ENCODE results near the gene ENKUR. TPM values are rescaled to one million over a fixed set of nuclear protein-coding genes. Genes with fewer than 3 reads are reported as not detected.

Gene ENKUR
- total RNA-seq, 3 donors from 2014 or later (not counting 1 experiment from before 2014, with no cell fraction given) = 0.48 to 3.0 (median 0.73) TPM

DNA sequence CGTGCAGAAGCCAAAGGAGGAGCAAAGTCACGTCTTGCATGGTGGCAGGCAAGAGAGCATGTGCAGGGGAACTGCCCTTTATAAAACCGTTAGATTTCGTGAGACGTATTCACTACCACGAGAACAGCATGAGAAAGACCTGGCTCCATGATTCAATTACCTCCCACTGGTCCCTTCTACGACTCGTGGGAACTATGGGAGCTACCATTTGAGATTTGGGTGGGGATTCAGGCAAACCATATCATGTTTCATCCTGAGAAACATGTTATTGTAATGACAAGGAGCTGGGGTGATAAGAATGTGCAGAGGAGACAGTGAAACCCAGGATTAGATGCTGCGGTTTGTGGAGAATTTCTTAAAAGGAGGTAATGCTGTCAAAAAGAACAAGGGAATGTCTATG is 34.4 kb upstream of the ENKUR start:
- TF ChIP-seq, protein P1, sequence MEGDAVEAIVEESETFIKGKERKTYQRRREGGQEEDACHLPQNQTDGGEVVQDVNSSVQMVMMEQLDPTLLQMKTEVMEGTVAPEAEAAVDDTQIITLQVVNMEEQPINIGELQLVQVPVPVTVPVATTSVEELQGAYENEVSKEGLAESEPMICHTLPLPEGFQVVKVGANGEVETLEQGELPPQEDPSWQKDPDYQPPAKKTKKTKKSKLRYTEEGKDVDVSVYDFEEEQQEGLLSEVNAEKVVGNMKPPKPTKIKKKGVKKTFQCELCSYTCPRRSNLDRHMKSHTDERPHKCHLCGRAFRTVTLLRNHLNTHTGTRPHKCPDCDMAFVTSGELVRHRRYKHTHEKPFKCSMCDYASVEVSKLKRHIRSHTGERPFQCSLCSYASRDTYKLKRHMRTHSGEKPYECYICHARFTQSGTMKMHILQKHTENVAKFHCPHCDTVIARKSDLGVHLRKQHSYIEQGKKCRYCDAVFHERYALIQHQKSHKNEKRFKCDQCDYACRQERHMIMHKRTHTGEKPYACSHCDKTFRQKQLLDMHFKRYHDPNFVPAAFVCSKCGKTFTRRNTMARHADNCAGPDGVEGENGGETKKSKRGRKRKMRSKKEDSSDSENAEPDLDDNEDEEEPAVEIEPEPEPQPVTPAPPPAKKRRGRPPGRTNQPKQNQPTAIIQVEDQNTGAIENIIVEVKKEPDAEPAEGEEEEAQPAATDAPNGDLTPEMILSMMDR (IDR thresholded peaks at IDR 0.05) = no peak
- intact Hi-C loops (cut with micrococcal nuclease) = no loop called here
- WGBS (ENCODE audit: insufficient coverage) = 84% methylated on average over 9 of the region's 9 CpGs
- H3K4me1 Mint-ChIP-seq = no peaks in the 10 kb centered on the region
- Histone ChIP-seq H3K27me3 (ENCODE audit: control insufficient read depth, insufficient read depth, low read length) (no peaks in the 10 kb centered on the region), H3K9me3 (ENCODE audit: control insufficient read depth, insufficient read depth, low read length) (no peaks in the 10 kb centered on the region), H3K4me3 (ENCODE audit: low read length) (no peak overlapping the region), H3K27ac (ENCODE audit: low read length) (no peak overlapping the region), H3K36me3 (ENCODE audit: control insufficient read depth, insufficient read depth, low read length) (no peaks in the 10 kb centered on the region), H3K4me1 (ENCODE audit: control insufficient read depth, insufficient read depth, low read length) (no peaks in the 10 kb centered on the region)
- no peaks in the 10 kb centered on the region for H3K9me3 Mint-ChIP-seq
- DNase-seq (no peak), ATAC-seq (no peak)
- no peaks in the 10 kb centered on the region for H3K36me3 Mint-ChIP-seq
- H3K27me3 Mint-ChIP-seq (ENCODE audit: low read depth in 2 of 2) = peaks cover 16 to 38% of the 10 kb centered on the region in 2 donors
- no peak overlapping the region for H3K4me3 Mint-ChIP-seq
- H3K27ac Mint-ChIP-seq = no peak overlapping the region

DNA sequence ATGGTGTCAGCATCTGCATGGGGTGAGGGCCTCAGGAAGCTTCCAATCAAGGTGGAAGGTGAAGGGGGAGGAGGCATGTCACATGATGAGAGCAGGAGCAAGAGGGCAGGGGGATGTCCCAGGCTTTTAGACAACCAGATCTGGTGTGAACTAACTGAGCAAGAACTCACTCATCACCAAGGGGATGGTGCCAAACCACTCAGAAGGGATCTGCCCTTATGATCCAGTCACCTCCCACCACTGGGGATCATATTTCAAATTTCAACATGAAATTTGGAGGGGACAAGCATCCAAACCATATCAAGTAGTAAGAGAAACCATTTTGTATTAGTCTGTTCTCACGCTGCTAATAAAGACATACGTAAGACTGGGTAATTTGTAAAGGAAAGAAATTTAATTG is 34.0 kb upstream of the ENKUR start:
- H3K4me3 ChIP-seq (ENCODE audit: low read length) = no peak overlapping the region
- intact Hi-C loops (cut with micrococcal nuclease) = no loop called here
- H3K36me3 Mint-ChIP-seq = no peaks in the 10 kb centered on the region
- H3K9me3 Mint-ChIP-seq = no peaks in the 10 kb centered on the region
- DNase-seq = no peak
- H3K27me3 Mint-ChIP-seq (ENCODE audit: low read depth in 2 of 2) = peaks cover 16 to 40% of the 10 kb centered on the region in 2 donors
- no peak overlapping the region for H3K4me3 Mint-ChIP-seq
- ATAC-seq = no peak
- no peaks in the 10 kb centered on the region for H3K36me3 ChIP-seq (ENCODE audit: control insufficient read depth, insufficient read depth, low read length)
- no peaks in the 10 kb centered on the region for H3K4me1 ChIP-seq (ENCODE audit: control insufficient read depth, insufficient read depth, low read length)
- H3K27ac Mint-ChIP-seq = no peak overlapping the region
- TF ChIP-seq, protein P1 (IDR thresholded peaks at IDR 0.05) = no peak
- WGBS (ENCODE audit: insufficient coverage) = 100% methylated on average over 2 of the region's 2 CpGs
- H3K27ac ChIP-seq (ENCODE audit: low read length) = no peak overlapping the region
- no peaks in the 10 kb centered on the region for H3K27me3 ChIP-seq (ENCODE audit: control insufficient read depth, insufficient read depth, low read length)
- H3K4me1 Mint-ChIP-seq = no peaks in the 10 kb centered on the region
- no peaks in the 10 kb centered on the region for H3K9me3 ChIP-seq (ENCODE audit: control insufficient read depth, insufficient read depth, low read length)

DNA sequence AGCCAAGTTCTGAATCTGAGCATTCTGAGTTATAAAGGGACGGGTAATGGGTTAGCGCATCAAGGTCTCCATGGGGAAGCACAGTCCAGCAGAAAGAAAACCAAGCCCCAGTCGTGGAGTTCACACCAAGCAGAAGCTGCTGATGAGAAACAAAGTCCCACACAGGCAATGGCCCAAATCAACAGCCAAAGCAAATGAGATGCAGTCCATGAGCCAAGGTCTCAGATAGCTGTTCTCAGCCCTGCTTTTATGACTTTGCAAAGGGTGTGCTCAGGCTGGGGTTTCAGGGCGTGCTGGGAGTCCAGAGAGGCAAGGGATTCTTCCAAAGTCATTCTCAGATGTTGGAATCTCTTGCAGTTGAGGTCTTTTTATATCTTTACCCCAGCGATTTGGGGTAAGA is 32.5 kb upstream of the ENKUR start:
- H3K27ac ChIP-seq (ENCODE audit: low read length) = no peak overlapping the region
- H3K4me3 Mint-ChIP-seq = no peak overlapping the region
- peaks cover 17 to 47% of the 10 kb centered on the region in 2 donors for H3K27me3 Mint-ChIP-seq (ENCODE audit: low read depth in 2 of 2)
- H3K9me3 ChIP-seq (ENCODE audit: control insufficient read depth, insufficient read depth, low read length) = no peaks in the 10 kb centered on the region
- no peak overlapping the region for H3K27ac Mint-ChIP-seq
- ATAC-seq (no peak), DNase-seq (no peak)
- H3K36me3 ChIP-seq (ENCODE audit: control insufficient read depth, insufficient read depth, low read length) = no peaks in the 10 kb centered on the region
- no peaks in the 10 kb centered on the region for H3K4me1 ChIP-seq (ENCODE audit: control insufficient read depth, insufficient read depth, low read length)
- intact Hi-C loops (cut with micrococcal nuclease) = no loop called here
- no peak overlapping the region for H3K4me3 ChIP-seq (ENCODE audit: low read length)
- no peaks in the 10 kb centered on the region for H3K36me3 Mint-ChIP-seq
- no peaks in the 10 kb centered on the region for H3K4me1 Mint-ChIP-seq
- H3K9me3 Mint-ChIP-seq = no peaks in the 10 kb centered on the region
- H3K27me3 ChIP-seq (ENCODE audit: control insufficient read depth, insufficient read depth, low read length) = peaks cover 2% of the 10 kb centered on the region
- WGBS (ENCODE audit: insufficient coverage) = 90% methylated on average over 5 of the region's 5 CpGs
- TF ChIP-seq, protein P1 (IDR thresholded peaks at IDR 0.05) = no peak

DNA sequence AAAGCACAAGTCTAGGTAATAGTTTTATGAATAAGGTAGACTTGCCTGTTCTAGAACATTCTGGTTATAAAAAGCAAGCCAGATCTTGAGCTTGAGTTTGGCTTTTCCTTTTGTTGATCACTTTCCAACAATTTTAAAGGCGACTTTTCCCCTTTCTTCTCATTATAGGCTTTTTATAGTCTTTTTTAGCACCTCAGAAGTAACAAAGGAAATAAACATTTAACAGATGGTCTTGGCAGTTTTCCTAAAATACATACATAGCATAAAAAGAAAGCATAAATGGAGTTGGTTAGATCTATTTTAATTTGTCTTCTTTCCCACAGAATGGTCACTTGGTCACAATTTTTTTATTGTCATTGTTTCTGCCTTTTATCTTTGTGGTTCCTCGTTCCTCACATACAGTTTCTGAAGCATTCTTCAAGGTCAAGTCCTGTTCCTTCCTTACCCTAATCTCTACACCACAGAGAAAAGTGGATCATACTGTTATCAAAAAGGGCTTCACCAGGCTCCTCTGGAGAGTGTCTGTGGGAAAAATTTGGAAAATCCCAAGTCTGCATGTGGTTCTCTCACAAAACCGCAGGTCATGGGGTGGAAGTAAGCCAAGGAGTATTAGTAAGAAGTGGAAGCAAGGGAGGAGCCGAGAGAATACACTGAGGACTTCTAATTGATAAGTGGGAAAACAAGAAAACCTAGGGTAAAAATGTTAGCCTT is 31.8 kb upstream of the ENKUR start:
- Mint-ChIP-seq H3K27ac (no peak overlapping the region), H3K36me3 (no peaks in the 10 kb centered on the region), H3K27me3 (ENCODE audit: low read depth in 2 of 2) (peaks cover 19 to 47% of the 10 kb centered on the region in 2 donors), H3K9me3 (no peaks in the 10 kb centered on the region), H3K4me3 (no peak overlapping the region), H3K4me1 (no peaks in the 10 kb centered on the region)
- H3K36me3 ChIP-seq (ENCODE audit: control insufficient read depth, insufficient read depth, low read length) = no peaks in the 10 kb centered on the region
- H3K27me3 ChIP-seq (ENCODE audit: control insufficient read depth, insufficient read depth, low read length) = peaks cover 2% of the 10 kb centered on the region
- 43% methylated on average over 4 of the region's 4 CpGs for WGBS (ENCODE audit: insufficient coverage)
- ATAC-seq (no peak), DNase-seq (no peak)
- H3K9me3 ChIP-seq (ENCODE audit: control insufficient read depth, insufficient read depth, low read length) = no peaks in the 10 kb centered on the region
- intact Hi-C loops (cut with micrococcal nuclease) = no loop called here
- TF ChIP-seq, protein P1 (IDR thresholded peaks at IDR 0.05) = no peak
- no peak overlapping the region for H3K4me3 ChIP-seq (ENCODE audit: low read length)
- H3K4me1 ChIP-seq (ENCODE audit: control insufficient read depth, insufficient read depth, low read length) = no peaks in the 10 kb centered on the region
- no peak overlapping the region for H3K27ac ChIP-seq (ENCODE audit: low read length)
